Measurements from ENCODE around the gene GSTK1.
A peak's percentile ranks its signal among the peaks of the same experiment; 100 is the strongest.
"Not testable (repeated sequence)": the region's sequence is repeated elsewhere in the genome, so short reads cannot be mapped to it uniquely, and the experiment has no call there.

The GSTK1 gene

DNA sequence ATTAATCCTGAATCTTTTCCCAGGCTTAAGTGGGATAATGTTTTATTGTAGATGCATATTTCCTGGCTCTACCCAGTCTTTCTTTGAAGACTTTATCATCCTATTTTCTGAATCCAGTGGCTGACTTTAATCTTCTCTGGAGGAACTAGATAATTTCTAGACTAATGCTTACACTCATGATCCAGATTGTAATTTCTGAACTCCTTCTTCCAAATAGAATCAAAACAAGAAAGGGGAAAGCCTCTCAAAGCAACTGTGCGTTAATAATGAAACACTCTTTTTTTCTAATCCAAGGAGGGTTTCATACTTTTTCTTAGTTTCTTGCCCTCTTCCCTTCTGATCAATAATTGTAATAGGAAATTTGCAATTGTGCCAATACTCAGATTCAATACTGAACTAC lies 8.0 kb downstream of the GSTK1 start:
- DNase-seq (ENCODE audit: low read depth), result no peak

DNA sequence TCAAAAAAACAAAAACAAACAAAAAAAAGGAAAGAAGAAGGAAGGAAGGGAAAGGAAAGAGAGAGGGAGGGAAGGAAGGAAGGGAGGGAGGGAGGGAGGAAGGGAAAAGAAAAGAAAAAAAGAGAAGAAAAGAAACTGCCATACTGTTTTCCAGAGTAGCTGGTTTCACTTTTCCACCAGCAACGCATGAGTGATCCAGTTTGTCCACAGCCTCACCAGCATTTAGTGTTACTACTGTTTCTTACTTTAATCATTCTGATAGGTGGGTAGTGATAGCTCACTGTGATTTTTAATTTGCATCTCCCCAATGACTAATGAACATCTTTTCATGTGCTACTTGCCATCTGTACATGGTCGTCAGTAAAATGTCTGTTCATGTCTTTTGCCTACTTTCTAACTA lies 9.6 kb downstream of the GSTK1 start:
- no peak for DNase-seq (ENCODE audit: low read depth)

DNA sequence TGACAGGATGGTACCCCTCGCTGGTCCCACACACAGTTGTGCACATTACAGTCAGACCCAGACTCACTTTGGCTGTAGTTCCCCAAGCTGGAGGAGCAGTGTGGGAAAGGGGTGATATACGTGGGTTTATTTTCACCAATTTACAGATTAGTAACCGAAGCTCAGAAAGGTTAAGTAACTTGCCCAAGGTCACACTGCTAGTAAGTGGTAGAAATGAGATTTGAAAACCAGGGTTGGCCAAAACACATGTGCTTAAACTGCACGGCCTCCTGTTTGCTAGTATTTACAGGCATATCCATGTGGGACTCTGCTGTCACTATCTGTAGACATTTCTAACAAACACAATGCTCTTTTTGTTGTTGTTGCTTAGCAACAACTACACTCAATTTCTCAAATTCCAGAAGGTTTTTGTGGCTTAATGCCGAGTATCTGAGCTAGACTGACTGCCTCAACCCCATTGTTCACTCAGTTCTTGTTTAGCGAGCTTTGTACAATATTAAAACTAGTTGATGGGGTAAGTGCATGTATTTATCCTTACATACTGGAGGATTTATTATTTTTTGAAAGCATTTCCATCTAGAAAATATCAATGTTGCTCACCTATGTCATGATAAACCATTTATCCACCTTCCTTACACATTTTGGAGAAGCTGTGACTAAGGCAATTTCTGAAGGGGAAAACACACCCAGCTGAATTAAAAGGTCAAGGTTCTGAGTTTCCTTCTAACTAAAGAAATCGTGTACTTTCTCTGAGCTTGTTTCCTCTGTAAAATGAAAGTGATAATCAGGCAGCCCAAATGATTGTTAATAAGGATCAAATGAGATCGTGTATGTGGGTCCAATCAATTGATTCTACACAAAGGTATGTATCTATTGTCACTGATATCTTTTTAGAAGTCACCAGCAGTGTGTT lies 16.2 kb downstream of the GSTK1 start:
- peak; percentile 82 for DNase-seq (ENCODE audit: low read depth)

DNA sequence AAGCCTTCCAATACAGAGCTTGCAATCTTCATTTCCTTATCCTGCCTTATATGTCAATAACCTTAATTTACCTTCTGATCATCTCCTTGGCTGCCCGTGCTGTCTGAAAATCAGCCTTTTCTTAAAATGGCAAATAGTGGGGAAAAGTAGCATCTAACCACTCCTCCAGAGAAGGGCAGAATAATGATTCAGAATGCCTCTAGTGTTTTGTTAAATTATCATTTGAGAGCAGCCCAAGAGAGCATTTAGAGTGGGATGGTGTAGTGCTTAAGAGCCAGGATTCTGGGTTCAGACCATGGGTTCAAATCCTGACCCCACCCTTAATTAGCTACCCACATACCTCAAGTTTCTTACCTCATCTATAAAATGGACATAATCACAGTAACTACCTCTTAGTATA lies 16.9 kb downstream of the GSTK1 start:
- no peak for DNase-seq (ENCODE audit: low read depth)

DNA sequence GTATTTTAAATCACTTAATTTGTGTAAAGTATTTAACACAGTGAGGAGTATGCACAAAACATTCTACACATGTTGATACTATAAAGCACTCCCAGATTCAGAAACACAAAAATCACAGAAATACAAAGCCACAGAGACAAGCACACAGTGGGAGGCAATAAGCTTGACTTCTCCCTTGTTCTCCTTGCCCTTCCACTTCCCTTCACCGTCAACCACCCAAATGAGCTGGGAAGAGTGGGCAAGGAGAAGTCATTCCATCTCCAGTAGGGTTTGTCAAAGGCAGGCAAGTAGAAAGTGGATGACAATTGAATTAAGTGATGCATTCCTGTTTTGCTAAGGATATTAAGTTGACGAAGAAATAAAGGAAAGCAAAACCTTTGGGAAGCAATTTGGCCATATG lies 17.3 kb downstream of the GSTK1 start:
- no peak for DNase-seq (ENCODE audit: low read depth)

DNA sequence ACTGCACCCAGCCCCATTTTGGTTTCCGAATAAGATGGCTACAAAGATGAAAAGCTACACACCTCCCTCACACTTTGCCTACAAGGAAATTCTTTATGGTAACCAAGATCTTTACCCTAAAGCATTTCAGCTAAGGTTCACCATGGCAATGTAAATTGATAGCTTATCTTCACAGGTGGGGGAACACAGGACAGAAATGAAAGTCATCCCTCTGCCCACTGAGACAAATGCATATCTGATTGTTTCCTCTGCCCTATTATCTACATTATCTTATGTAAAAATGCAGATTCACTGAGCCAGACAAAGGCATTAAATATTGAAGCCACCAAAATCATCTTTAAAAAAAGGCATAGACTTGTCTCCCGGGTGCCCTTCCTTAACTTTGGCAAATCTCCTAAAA lies 18.3 kb downstream of the GSTK1 start:
- no peak for DNase-seq (ENCODE audit: low read depth)

DNA sequence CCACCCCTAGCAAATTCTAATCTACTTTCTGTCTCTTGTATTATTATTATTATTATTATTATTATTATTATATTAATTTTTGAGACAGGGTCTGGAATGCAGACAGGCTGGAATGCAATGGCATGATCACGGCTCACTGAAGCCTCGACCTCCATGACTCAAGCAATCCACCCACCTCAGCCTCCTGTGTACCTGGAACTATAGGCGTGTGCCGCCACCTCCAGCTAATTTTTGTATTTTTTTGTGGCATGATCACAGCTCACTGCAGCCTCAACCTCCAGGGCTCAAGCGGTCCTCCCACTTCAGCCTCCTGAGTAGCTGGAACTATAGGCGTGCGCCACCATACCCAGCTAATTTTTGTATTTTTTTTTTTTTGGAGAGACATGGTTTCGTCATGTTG lies 18.9 kb downstream of the GSTK1 start:
- DNase-seq (ENCODE audit: low read depth), result no peak

DNA sequence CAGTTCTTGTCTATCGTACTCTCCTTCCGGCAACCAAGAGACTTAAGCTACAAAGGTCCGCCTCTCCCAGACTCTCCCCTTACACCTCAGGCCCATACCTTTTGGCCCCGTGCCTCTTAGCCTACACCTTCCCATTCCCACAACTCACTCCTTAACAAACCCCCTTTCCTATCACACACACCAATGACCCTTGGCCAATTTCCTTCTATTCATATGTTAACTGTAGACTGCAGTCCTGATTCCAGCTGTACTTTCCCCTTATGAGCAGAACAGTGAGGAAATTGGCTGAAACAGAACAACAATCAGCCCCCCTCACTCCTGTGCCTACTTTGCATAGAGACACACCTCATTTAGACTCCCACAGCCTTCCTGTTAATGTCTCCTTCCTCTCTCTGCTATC lies 20.1 kb downstream of the GSTK1 start:
- no peak for DNase-seq (ENCODE audit: low read depth)

DNA sequence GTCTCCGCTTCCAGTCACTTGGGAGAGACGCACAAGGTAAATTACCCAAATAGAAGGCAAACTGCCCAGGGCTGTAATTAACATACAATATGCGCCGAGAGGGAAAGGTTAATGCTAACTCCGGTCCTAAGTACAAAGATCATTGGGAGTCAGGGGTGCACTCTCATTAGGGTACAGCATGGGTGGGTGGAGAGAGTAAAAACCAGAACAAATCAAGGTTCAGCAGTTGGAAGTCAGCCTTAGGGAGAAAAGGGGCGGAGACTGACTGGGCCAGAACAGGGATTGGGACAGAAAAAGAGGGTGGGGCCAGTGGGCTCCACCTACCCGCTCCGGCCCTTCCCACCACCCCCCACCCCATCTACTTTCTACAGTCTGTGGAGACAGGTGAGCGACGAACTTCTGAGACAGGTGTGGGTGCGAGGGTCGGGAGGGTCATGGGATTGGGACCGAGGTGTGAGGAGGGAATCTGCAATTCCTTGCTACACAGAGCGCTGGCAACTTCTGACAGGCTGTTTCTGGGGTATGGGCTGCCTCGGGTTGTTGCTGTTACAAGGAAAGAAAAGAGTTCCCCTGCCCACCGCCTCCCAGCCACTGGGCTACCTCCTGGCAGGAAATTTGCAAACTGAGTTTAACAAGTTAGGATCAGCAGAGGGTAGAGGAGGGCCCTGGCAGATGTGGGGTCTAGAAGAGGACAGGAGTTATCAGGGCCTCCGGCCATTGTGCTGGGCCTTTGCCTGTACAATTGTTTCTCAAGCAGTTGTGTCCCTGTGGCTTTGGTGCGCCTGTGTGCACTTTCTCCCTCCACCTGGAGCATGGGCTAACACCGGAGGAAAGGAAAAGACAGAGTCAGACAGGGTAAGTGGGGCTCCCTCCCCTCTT lies 21.6 kb downstream of the GSTK1 start, which contains the start of gene TMEM139:
TMEM139 (plus strand) TSS at position 368 of the 879 bp plus-strand sequence. CDS start 1,000 bp downstream, outside the sequence.
- no peak for DNase-seq (ENCODE audit: low read depth)

DNA sequence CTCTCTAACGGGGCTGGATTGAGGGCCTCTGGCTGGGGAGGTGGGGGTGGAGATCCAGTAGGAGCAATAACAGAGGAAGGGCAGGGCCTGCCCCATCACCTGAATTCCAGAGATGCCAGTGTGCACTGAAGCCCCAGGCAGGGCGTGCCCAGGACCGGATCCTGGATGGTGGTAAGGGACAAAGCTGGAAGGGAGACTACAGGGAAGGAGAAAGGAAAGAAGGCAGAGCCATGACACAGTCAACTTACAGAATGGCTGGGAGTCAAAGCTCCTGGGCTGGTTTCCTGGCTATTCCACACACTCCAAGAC lies 22.2 kb downstream of the GSTK1 start:
- DNase-seq (ENCODE audit: low read depth), result no peak

DNA sequence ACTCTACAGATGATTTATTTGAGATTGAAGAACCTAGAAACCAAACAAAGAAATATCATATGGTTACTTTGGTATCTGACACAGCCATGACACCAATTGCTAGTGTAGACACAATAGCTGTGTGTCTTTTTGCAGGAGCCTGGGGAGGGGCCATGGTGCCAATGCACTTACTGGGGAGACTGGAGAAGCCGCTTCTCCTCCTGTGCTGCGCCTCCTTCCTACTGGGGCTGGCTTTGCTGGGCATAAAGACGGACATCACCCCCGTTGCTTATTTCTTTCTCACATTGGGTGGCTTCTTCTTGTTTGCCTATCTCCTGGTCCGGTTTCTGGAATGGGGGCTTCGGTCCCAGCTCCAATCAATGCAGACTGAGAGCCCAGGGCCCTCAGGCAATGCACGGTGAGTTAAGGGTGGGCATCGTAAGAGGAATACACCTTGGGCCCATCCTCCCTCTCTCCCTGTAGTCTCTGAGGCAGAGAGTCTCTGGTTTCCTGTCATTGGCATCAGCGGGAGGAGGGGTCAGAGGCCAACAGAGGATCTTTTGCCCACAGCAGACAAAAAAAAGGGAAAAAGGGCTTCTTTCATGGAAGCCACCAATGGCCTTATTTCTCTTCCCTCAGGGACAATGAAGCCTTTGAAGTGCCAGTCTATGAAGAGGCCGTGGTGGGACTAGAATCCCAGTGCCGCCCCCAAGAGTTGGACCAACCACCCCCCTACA lies 22.7 kb downstream of the GSTK1 start:
- DNase-seq (ENCODE audit: low read depth), result no peak

DNA sequence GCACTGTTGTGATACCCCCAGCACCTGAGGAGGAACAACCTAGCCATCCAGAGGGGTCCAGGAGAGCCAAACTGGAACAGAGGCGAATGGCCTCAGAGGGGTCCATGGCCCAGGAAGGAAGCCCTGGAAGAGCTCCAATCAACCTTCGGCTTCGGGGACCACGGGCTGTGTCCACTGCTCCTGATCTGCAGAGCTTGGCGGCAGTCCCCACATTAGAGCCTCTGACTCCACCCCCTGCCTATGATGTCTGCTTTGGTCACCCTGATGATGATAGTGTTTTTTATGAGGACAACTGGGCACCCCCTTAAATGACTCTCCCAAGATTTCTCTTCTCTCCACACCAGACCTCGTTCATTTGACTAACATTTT lies 23.3 kb downstream of the GSTK1 start:
- no peak for DNase-seq (ENCODE audit: low read depth)

DNA sequence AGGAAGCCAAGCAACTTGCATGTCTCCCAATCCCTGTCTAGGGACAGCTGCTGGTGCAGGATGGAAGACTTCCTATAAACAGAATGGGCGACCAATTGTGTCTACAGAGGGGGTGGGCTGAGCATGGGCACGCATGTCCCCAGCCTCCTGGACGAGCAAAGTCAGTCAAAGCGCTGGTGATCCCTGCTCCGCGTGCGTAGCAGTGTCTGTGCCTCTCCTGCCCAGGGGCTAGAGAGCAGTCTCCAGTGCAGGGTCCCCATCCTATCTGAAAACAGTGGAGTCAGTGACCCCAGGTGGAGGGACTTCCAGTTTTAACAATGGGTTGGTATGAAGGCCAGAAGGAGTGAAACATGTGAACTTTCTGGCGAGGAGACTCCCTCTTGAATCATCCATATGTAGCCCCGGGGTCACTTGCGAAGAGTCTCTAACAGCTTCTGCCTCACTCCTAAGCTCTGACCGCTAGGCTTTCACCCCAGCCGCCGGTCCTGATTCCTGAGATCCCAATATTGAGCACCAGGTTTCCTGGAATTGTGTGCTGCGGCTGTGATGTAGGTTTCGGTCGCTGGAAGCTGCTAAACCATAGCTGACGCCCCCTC lies 24.2 kb downstream of the GSTK1 start:
- DNase-seq (ENCODE audit: low read depth), result no peak

DNA sequence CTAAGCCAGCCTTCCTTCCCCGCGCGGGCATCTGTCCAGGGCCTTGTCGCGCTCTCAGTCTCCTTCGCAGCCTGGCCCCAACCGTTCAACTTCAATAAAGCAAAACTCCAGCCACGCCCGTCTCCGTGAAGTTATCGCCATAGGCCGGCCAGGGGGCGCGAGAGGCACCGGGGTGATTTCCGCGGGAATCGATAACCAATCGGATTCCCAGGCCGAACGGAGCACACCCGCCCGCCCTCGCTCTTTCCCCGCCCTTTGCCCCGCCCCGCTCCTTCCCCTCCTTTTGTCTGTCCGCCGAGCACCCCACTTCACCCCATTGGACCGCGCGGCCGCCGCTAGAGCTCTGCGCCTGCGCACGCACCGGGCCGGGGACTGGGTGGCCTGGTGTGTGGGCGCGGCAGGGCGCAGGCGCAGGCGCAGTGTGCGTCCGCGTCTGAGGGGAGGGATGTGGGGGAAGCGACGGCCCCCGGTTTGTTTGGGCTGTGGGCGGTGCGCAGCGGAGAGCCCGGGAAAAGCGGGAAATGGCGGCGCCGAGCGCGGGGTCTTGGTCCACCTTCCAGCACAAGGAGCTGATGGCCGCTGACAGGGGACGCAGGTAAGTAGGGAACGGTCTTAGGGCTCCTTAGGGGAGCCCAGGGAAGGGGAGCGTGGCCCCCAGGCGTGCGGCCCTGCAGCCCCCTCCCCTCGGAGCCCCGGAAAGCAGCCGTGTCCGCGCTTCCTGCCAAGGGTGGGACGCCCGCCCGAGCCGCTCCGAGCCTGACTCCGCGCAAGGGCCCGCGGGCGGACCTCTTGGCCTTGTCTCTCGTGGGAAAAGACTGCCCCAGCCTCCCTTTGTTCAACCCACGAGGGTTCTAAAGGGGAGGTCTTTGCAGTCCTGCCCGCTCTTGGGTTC lies 24.9 kb downstream of the GSTK1 start, which contains the start of gene CASP2:
CASP2 (plus strand) TSS at position 417 of the 892 bp plus-strand sequence; CDS start at position 522, 105 bp downstream.
- DNase-seq (ENCODE audit: low read depth), result peak; percentile 97

DNA sequence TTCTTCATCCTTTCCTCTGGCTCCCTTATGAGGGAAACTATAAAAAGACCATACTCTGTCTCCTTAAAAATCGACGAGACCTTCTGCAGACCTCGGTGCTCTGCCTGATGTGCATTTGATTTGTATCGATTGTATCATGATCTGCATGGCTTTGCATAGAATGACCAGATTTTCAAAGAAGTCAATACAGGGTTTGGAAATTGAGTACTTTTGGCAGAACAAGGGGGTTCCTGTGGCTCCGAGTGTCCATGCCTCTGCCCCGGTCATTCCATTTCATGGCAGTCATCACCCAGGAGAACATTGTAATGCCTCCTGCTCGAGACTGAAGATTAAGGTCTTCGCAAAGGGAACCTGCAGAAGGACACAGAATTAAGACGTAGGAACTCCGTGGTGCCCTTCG lies 25.6 kb downstream of the GSTK1 start:
- DNase-seq (ENCODE audit: low read depth), result peak; percentile 29

DNA sequence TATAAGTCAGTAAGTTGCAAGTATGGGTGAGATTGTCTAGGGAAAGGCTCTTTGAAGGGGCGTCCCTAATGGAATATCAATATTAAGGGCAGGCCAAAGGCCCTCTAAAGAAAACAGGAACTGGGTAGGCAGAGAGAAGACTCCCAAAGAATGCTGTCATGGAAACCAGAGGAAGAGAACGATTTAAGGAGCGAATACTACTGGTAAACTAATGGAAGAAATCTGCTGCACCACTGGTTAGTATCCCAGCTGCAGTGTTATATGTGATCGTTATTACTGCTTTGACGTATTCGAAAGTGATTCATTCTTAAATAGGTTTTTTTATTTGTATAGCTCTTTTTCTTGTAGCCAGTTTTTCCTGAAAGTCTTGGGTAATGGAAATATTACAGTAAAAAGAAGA lies 26.2 kb downstream of the GSTK1 start:
- no peak for DNase-seq (ENCODE audit: low read depth)

DNA sequence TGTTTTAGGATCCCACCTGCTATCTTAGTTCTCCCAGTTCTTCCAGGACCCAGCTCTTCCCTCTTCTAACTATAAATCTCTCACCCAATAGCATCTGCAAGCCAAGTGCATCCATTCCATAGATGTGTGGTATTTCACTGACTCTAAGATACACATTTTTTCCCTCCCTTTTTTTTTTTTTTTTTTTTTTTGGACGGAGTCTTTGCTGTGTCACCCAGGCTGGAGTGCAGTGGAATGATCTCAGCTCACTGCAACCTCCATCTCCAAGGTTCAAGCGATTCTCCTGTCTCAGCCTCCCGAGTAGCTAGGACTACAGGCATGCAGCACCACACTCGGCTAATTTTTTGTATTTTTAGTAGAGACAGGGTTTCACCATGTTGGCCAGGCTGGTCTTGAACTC lies 26.6 kb downstream of the GSTK1 start:
- not testable (repeated sequence) for DNase-seq (ENCODE audit: low read depth)

DNA sequence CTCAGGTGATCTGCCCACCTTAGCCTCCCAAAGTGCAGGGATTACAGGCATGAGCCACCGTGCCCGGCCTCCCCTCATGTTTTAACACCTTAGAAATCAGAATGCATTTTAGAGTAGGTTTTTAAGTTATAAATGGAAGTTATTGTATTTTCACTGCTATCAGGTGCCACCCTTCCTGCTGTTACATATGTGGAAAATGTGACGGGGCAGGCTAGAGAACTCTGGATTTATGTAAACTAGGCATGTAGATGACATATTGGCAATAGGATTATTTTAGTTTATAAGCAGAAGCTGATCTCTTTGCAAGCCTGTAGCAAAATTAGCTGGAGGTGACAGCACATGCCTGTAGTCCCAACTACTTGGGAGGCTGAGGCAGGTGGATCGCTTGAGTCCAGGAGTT lies 27.1 kb downstream of the GSTK1 start:
- DNase-seq (ENCODE audit: low read depth), result no peak

DNA sequence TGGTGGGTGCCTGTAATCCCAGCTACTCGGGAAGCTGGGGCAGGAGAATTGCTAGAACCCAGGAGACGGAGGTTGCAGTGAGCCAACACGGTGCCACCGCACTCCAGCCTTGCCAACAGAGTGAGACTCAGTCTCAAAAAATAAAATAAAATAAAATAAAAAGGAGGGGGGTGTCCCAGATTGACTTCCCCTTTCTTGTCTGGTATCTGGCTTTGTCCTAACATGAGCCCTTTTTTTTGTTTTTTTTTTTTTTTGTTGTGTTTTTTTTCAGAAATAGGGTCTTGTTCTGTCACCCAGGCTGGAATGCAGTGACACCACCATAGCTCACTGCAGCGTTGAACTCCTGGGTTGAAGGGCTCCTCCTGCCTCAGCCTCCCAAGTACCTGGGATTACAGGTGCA lies 29.6 kb downstream of the GSTK1 start:
- no peak for DNase-seq (ENCODE audit: low read depth)

DNA sequence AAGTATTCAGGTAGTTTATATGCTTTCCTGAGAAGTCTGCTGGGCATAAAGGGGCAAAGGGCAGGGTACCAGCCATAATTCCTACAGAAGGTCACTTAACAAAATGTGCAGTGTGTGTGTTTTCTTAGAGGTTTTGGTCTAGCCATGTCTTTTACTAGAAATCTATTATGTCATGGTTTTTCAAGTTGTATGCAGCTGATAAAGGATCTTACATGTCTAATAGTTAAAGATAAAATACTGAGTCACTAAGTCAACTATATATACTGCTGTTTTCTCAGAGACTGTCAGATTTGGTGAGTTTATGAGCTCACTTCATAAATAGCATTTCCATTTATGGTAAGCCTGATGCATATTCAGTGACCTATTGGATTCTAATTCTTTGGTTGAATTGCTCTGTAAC lies 32.6 kb downstream of the GSTK1 start:
- DNase-seq (ENCODE audit: low read depth), result peak; percentile 78

DNA sequence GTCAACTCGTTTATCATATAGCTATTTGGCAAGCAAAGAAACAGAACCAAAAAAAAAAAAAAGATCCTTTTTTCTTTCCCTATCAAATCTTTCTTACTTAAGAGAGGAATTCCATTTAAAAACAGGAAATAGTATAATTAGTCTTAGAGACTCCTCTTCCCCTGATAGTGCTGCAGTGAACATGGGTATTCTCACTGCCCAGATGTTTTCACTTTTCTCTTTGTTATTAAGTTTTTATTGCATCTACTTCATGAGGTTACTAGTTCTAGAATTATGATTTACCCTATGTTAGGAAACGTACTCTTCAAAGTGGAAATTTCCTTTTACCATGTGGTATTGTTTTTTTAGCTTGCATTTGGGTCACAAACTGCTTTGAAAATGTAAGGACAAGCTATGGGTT lies 33.4 kb downstream of the GSTK1 start:
- DNase-seq (ENCODE audit: low read depth), result no peak
